H1 (cell line): Measurements from ENCODE around the gene SERPINB6. TPM values are rescaled to one million over a fixed set of nuclear protein-coding genes. Genes with fewer than 3 reads are reported as not detected.

Experiments
- polyA plus RNA-seq, 7 experiments: library from polyadenylated mRNA; depleted of rRNA in 3 of 7; stranded (reverse) in 5 of 7; unstranded in 2 of 7; fragments of >200 nt in 5 of 7; fragments of 200-250 nt in 2 of 7; gene quantifications; 1 replicate in 5 of 7; 2 replicates in 1 of 7; 4 replicates in 1 of 7; pipeline versions ENCODE4 v1.2.1 to v1.2.3, GENCODE V29; 2011 to 2013; ENCODE audit warnings: missing spikeins in 2 of 7, mixed read lengths in 2 of 7
- total RNA-seq: library from RNA; stranded (reverse); fragmentation: NEBNext Ultra II Directional; extraction: Animal tissue kit (Norgen Biotek cat#: 25700); gene quantifications from 2 replicates; pipeline ENCODE4 v1.2.1, GENCODE V29; 2021
- TF ChIP-seq, protein P1 (sequence below): IDR thresholded peaks from 2 replicates; pipeline ENCODE4 v1.6.1; 2011; ENCODE audit warnings: low read depth, mild to moderate bottlenecking, low read length; ENCODE audit not compliant: insufficient read depth
- TF ChIP-seq, protein P2 (sequence below): IDR thresholded peaks from 2 replicates; pipeline ENCODE4 v1.6.1; 2012; ENCODE audit warnings: inconsistent platforms

Gene SERPINB6
- total and polyA plus RNA-seq, 2 of the 8 experiments (the other 6 are each of a cell fraction or from before 2014, with no cell fraction given) = 27.2 to 29.4 TPM

- TF ChIP-seq, protein P1, sequence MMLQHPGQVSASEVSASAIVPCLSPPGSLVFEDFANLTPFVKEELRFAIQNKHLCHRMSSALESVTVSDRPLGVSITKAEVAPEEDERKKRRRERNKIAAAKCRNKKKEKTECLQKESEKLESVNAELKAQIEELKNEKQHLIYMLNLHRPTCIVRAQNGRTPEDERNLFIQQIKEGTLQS = no peak
- TF ChIP-seq, protein P2, sequence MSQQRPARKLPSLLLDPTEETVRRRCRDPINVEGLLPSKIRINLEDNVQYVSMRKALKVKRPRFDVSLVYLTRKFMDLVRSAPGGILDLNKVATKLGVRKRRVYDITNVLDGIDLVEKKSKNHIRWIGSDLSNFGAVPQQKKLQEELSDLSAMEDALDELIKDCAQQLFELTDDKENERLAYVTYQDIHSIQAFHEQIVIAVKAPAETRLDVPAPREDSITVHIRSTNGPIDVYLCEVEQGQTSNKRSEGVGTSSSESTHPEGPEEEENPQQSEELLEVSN = no peak
These were observed 70.3 kb downstream of the SERPINB6 start (continued) for GRCh38 chr6:2900821-2901644.
